ENCODE results near the gene TGFB2.
"Not testable (repeated sequence)": the region's sequence is repeated elsewhere in the genome, so short reads cannot be mapped to it uniquely, and the experiment has no call there.

TGFB2 gene

DNA sequence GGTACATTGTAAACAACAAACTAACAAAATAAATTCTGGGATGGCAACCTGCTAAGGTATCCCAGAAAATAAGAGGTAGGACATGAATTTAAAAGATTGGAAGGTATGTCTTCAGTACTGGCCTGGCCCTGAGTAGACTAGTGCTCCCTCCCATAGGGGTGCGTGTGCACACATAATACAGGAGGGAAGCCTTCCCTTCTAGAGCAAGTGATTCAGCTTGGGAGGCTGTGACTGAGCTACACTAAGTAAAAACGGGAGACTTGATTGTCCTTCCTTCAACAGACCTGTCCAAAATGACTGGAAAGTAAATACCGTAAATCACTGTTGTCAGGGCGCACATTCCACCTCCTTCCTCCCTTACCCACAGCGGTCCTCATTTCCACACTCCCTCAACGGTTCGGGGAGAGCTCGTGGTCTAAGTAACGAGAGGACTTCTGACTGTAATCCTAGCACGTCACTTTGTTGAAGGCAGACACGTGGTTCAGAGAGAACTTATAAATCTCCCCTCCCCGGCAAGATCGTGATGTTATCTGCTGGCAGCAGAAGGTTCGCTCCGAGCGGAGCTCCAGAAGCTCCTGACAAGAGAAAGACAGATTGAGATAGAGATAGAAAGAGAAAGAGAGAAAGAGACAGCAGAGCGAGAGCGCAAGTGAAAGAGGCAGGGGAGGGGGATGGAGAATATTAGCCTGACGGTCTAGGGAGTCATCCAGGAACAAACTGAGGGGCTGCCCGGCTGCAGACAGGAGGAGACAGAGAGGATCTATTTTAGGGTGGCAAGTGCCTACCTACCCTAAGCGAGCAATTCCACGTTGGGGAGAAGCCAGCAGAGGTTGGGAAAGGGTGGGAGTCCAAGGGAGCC is at the start of gene TGFB2:
TGFB2 (plus strand) TSS at position 523 of the 859 bp plus-strand sequence. CDS start 1,366 bp downstream, outside the sequence.
- no peak for DNase-seq (ENCODE audit: low read depth in 3 of 3, low spot score in 1 of 3)

- no peak for DNase-seq (ENCODE audit: low read depth in 3 of 3, low spot score in 1 of 3)
Observed at GRCh38 chr1:218296162-218296561, 49.0 kb upstream of the TGFB2 start.

GRCh38 chr1:218297461-218297860 is 47.7 kb upstream of the TGFB2 start:
- no peak for DNase-seq (ENCODE audit: low read depth in 3 of 3, low spot score in 1 of 3)

GRCh38 chr1:218297867-218298266 is 47.3 kb upstream of the TGFB2 start:
- DNase-seq (ENCODE audit: low read depth in 3 of 3, low spot score in 1 of 3), result no peak

GRCh38 chr1:218298398-218298797 is 46.7 kb upstream of the TGFB2 start:
- DNase-seq (ENCODE audit: low read depth in 3 of 3, low spot score in 1 of 3), result no peak

DNA sequence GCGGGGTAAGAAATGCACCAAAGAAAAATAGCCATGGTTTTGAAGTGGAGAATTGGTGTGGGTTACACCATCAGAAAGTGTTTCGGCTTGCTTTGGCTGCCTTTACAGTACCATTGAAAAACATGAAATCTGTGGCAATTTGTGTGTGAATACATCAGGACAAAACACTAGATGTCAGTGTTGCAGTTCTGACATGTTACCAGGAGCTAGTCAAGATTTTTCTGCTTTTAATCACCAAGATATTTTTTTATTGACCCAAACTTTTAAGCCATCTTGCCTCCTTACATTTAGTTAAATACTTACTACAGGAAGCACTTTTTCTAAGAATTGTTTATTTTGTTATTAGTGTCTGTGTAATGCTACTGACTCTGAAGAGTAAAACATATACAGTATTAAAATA is 45.7 kb upstream of the TGFB2 start:
- DNase-seq (ENCODE audit: low read depth in 3 of 3, low spot score in 1 of 3), result no peak

DNA sequence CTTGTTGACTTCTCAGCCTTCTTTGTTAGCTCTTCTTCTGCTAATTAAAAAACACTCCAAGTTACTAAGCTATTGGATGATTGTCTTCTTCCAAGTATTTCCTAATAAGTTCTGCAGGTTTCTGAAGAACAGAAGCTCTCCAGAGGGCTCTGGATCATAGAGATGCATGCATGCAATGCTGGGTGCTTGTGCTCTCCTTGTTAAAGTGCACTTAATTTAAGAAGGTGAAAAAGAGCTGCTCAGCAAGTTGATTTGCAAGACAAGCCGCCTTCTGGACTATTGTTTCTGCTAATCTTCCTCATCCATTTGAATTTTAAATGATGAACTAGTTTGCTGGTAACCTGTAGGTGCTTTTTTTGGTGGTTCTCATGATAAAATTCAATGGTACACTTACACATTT is 43.9 kb upstream of the TGFB2 start:
- DNase-seq (ENCODE audit: low read depth in 3 of 3, low spot score in 1 of 3), result no peak

- DNase-seq (ENCODE audit: low read depth in 3 of 3, low spot score in 1 of 3), result no peak
Observed at GRCh38 chr1:218302155-218302554, 43.0 kb upstream of the TGFB2 start.

GRCh38 chr1:218303176-218303879 is 41.8 kb upstream of the TGFB2 start:
- no peak for DNase-seq (ENCODE audit: low read depth in 3 of 3, low spot score in 1 of 3)

GRCh38 chr1:218304281-218305039 is 40.7 kb upstream of the TGFB2 start:
- no peak for DNase-seq (ENCODE audit: low read depth in 3 of 3, low spot score in 1 of 3)

- DNase-seq (ENCODE audit: low read depth in 3 of 3, low spot score in 1 of 3), result no peak
Observed at GRCh38 chr1:218305472-218306064, 39.6 kb upstream of the TGFB2 start.

DNA sequence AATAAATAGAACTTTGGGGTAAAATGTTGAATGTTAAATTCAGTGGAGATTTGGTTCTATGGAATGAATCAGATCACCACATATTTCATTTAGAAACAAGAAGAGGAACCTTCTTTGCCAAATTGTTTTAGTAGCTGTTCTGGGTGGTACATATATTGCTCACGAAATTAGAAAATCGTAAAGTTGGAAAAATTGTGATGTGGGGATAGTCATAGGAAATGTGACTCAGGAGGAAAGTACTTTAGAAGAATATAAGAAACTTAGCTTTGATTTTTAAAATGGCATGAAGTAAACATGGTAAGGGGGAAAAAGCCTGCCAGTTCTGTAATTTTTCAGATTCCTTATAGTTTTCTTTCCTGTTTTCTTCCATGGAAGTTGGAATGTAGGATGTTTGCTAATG is 32.6 kb upstream of the TGFB2 start:
- no peak for DNase-seq (ENCODE audit: low read depth in 3 of 3, low spot score in 1 of 3)

DNA sequence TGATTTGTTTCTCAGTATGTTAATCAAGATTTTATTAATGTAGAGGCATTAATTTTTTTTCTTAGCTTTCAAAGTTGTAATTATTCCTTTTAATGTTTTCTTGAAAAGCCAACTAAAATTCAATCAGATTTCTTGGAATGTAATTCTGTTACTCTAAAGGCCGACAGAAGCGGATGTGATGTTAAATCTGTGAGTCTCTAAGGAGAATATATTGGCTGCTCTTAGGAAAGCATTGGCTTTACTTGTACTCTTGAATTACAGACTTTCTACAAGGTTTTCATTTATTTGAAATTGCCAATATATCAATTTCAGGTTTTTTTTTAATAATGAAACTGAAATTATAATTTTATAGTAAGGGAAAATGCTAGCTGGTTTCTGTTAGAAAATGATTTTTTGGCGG is 30.8 kb upstream of the TGFB2 start:
- DNase-seq (ENCODE audit: low read depth in 3 of 3, low spot score in 1 of 3), result no peak

DNA sequence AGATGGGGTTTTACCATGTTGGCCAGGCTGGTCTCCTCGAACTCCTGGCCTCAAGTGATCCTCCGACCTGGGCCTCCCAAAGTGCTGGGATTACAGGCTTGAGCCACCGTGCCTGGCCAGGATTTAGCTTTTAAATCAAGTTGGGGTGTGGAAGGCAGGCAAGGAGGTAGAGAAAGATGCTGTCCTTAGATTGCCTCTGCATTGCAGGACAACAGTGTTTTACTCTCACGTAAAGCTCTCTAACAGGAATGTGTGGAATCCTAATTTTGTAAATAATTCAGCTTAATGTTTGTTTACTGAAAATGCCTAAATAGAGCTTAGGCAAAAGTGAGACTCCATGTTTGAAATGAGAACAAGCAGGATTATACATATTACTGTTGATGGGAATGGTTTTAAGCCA is 29.5 kb upstream of the TGFB2 start:
- no peak for DNase-seq (ENCODE audit: low read depth in 3 of 3, low spot score in 1 of 3)

DNA sequence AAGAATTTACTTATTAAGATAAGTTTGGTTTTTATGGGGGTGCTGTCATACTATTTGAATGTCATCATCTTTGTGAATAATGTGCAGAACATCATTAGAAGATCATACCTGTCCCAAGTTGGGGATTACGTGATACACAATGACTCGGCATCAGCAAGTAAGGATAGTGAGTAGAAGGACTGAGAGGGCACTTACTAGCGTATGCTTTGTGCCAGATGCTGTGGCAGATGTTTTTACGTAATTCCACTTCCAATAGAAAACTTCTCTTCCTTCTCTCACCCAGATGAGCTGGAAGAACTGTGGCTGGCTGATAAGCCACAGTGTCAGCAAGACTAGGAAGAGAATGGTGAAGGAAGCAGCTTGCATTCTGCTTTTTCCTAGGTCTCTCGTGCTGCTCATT is 28.1 kb upstream of the TGFB2 start:
- DNase-seq (ENCODE audit: low read depth in 3 of 3, low spot score in 1 of 3), result no peak

- DNase-seq (ENCODE audit: low read depth in 3 of 3, low spot score in 1 of 3), result not testable (repeated sequence)
Observed at GRCh38 chr1:218320182-218320581, 25.0 kb upstream of the TGFB2 start.

DNA sequence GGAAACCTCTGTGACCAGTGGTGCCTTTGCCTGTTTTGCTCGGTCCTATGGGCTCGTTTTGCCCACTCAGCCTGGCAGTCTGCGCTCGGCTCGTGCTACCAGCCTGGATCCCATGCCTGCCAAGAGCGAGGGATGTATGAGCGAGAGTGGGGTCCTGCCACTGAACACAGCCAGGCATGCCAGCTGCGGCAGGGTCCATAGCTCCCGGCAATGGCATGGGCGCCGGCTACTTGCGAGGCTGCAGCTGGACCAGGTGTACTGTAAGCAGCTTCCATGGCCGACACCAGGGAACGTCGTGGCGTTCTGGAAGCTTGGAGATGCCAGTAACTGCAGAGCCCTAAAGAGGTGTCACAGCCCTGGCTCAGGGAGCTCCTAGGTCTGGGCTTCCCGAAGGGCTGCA is 22.4 kb upstream of the TGFB2 start:
- no peak for DNase-seq (ENCODE audit: low read depth in 3 of 3, low spot score in 1 of 3)

DNA sequence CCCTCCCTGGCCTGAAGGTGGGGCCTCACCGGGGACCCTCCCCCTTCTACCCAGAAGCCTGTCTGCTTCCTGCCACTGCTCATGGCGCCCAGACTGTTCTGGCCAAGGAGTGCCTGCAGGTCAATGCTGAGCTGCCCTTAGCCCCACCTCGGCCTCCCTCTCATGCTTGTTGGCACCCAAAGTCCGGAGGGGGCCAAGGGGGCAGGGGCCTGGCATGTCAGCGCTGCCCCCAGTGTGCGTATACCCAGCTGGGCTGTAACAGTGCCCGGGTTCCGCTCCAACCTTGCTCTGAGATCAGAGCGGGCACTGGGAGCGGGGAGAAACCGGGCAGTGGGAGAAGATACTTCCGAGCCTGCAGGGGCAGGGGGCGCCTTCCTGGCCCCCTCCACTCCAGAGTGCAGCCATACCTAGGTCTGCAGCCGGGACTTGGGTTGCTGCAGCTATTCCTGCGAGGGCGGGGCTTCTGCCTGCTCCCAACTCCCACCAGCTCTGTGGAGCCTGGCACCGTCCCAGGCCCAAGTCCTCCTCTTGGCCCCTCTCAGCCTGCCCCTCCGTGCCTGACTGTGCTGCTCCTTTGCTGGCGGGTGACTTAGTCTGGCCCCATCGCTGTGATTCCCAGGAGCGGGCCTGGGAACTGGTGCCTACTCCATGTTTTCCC is 21.4 kb upstream of the TGFB2 start:
- DNase-seq (ENCODE audit: low read depth in 3 of 3, low spot score in 1 of 3), result no peak

DNA sequence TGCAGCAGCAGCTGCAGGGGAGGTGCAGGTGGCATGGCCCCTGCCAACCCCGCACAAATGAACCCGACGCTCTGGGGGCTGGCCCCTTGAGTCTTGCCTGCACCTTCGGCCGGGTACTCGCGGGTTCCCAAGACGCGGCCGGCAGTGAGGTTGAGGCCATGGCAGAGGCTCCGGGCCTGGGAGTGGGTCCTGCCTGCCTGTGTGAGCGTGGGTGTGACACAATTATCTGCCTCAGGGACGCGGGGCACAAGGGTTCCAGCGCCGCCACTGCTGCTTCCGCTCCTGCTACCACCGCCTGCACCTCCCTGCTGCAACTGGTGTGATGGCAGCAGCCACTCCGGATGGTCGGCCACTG is 20.9 kb upstream of the TGFB2 start:
- no peak for DNase-seq (ENCODE audit: low read depth in 3 of 3, low spot score in 1 of 3)

- DNase-seq (ENCODE audit: low read depth in 3 of 3, low spot score in 1 of 3), result no peak
Observed at GRCh38 chr1:218328769-218329168, 16.4 kb upstream of the TGFB2 start.

DNA sequence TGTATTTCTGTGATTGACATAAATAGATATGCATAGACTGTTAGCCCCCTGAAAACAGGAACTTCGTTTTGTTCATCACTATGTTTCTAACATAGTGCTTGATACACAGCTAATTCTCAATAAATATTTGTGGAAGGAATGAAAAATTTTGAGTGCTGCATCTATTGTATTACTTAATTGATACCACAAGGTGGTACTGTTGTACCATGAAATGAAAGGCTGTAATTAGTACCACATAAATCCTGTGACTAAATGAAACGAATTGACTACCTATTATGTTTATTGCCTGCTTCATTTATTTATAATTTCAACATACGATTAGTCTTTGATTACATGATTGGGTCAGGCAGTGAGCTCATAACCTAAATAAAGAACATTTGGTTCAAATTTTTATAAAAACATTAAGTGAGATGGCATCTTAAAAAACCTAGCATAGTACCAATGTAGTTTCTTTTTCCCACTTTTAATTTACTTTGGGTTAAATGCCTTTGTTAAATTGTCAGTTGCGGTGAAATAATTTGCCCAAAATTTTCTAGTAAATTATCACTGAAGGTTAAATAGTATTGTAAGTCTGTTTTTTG is 15.0 kb upstream of the TGFB2 start:
- no peak for DNase-seq (ENCODE audit: low read depth in 3 of 3, low spot score in 1 of 3)

All from stimulated activated CD4-positive, alpha-beta T cell treated with anti-CD3 and anti-CD28 coated beads, TNF-alpha, amount 100 ng/mL, for 1 hour (primary cell).